ENCODE data around the gene LCN12. TPM values are rescaled to one million over a fixed set of nuclear protein-coding genes. Genes with fewer than 3 reads are reported as not detected.

The LCN12 gene
- total RNA-seq: under 1 TPM; 0.62 to 0.88 TPM
- long read RNA-seq, donor 1: 0 reads
- long read RNA-seq, donor 2: 0 reads

- intact Hi-C loops (cut with DNase I): no loop called here
- DNase-seq (ENCODE audit: low spot score): no peak
Measured at GRCh38 chr9:136951541-136952320, at the start of gene LCN12. Gene LCN12, plus strand, starts transcription at chr9:136952273. Its CDS starts 55 bp downstream, at chr9:136952328.

GRCh38 chr9:136903041-136903554 lies 49.0 kb upstream of the LCN12 start:
- intact Hi-C loops (cut with DNase I): no loop called here
- no peak for DNase-seq (ENCODE audit: low spot score)

- intact Hi-C loops (cut with DNase I): no loop called here
- DNase-seq (ENCODE audit: low spot score): no peak
Measured at GRCh38 chr9:136906266-136906665, 45.8 kb upstream of the LCN12 start.

GRCh38 chr9:136907011-136907914 lies 44.8 kb upstream of the LCN12 start:
- intact Hi-C loops (cut with DNase I): no loop called here
- no peak for DNase-seq (ENCODE audit: low spot score)

- DNase-seq (ENCODE audit: low spot score): no peak
- intact Hi-C loops (cut with DNase I): no loop called here
Measured at GRCh38 chr9:136910197-136910900, 41.7 kb upstream of the LCN12 start.

GRCh38 chr9:136910901-136911245 lies 41.2 kb upstream of the LCN12 start:
- intact Hi-C loops (cut with DNase I): no loop called here
- DNase-seq (ENCODE audit: low spot score): no peak

- intact Hi-C loops (cut with DNase I): no loop called here
Measured at GRCh38 chr9:136913701-136914438, 38.2 kb upstream of the LCN12 start.

GRCh38 chr9:136915632-136916329 lies 36.3 kb upstream of the LCN12 start:
- no peak for DNase-seq (ENCODE audit: low spot score)
- intact Hi-C loops (cut with DNase I): no loop called here

More at GRCh38 chr9:136913701-136914438, 38.2 kb upstream of the LCN12 start:
- no peak for DNase-seq (ENCODE audit: low spot score)

- no peak for DNase-seq (ENCODE audit: low spot score)
- intact Hi-C loops (cut with DNase I): no loop called here
Measured at GRCh38 chr9:136916330-136917184, 35.5 kb upstream of the LCN12 start.

- no peak for DNase-seq (ENCODE audit: low spot score)
- intact Hi-C loops (cut with DNase I): no loop called here
Measured at GRCh38 chr9:136917902-136918301, 34.2 kb upstream of the LCN12 start.

- intact Hi-C loops (cut with DNase I): no loop called here
Measured at GRCh38 chr9:136920069-136920468, 32.0 kb upstream of the LCN12 start.

GRCh38 chr9:136920734-136921231 lies 31.3 kb upstream of the LCN12 start:
- DNase-seq (ENCODE audit: low spot score): no peak
- intact Hi-C loops (cut with DNase I): no loop called here

More at GRCh38 chr9:136920069-136920468, 32.0 kb upstream of the LCN12 start:
- DNase-seq (ENCODE audit: low spot score): no peak

- intact Hi-C loops (cut with DNase I): no loop called here
- DNase-seq (ENCODE audit: low spot score): no peak
Measured at GRCh38 chr9:136921307-136921706, 30.8 kb upstream of the LCN12 start.

- intact Hi-C loops (cut with DNase I): no loop called here
- no peak for DNase-seq (ENCODE audit: low spot score)
Measured at GRCh38 chr9:136921718-136922117, 30.4 kb upstream of the LCN12 start.

- intact Hi-C loops (cut with DNase I): no loop called here
Measured at GRCh38 chr9:136922540-136922939, 29.5 kb upstream of the LCN12 start.

GRCh38 chr9:136923881-136924280 lies 28.2 kb upstream of the LCN12 start:
- DNase-seq (ENCODE audit: low spot score): no peak
- intact Hi-C loops (cut with DNase I): no loop called here

More at GRCh38 chr9:136922540-136922939, 29.5 kb upstream of the LCN12 start:
- no peak for DNase-seq (ENCODE audit: low spot score)
